HG03095 (cell line): ENCODE results near the gene ATG13.
"Not testable (repeated sequence)": the region's sequence is repeated elsewhere in the genome, so short reads cannot be mapped to it uniquely, and the experiment has no call there.

Experiments
- ATAC-seq: cut with Tn5 transposase; IDR thresholded peaks from one replicate; pipeline ENCODE4 v1.9.1; 2021; ENCODE audit warnings: moderate library complexity; ENCODE audit not compliant: unreplicated experiment

The ATG13 gene

GRCh38 chr11:46642627-46643335 is 25.4 kb downstream of the ATG13 start:
- no peak for ATAC-seq

GRCh38 chr11:46643531-46643930 is 26.2 kb downstream of the ATG13 start:
- ATAC-seq, result no peak

GRCh38 chr11:46643986-46644385 is 26.6 kb downstream of the ATG13 start:
- no peak for ATAC-seq

GRCh38 chr11:46649180-46649738 is 31.9 kb downstream of the ATG13 start:
- ATAC-seq, result no peak

GRCh38 chr11:46655631-46656030 is 38.3 kb downstream of the ATG13 start:
- ATAC-seq, result no peak

- ATAC-seq, result no peak
Observed at GRCh38 chr11:46657186-46657585, 39.8 kb downstream of the ATG13 start.

GRCh38 chr11:46658259-46658658 is 40.9 kb downstream of the ATG13 start:
- ATAC-seq, result no peak

- no peak for ATAC-seq
Observed at GRCh38 chr11:46659908-46660307, 42.6 kb downstream of the ATG13 start.

GRCh38 chr11:46661836-46662235 is 44.5 kb downstream of the ATG13 start:
- no peak for ATAC-seq

GRCh38 chr11:46662366-46662765 is 45.0 kb downstream of the ATG13 start:
- no peak for ATAC-seq

- ATAC-seq, result no peak
Observed at GRCh38 chr11:46663277-46663940, 46.1 kb downstream of the ATG13 start.

- no peak for ATAC-seq
Observed at GRCh38 chr11:46664612-46665011, 47.3 kb downstream of the ATG13 start.

GRCh38 chr11:46665356-46665755 is 48.0 kb downstream of the ATG13 start:
- ATAC-seq, result no peak

- no peak for ATAC-seq
Observed at GRCh38 chr11:46666516-46666915, 49.2 kb downstream of the ATG13 start.

GRCh38 chr11:46667043-46667481 is 49.7 kb downstream of the ATG13 start:
- no peak for ATAC-seq

GRCh38 chr11:46668480-46669085 is 51.2 kb downstream of the ATG13 start:
- ATAC-seq, result no peak

GRCh38 chr11:46669711-46670139 is 52.4 kb downstream of the ATG13 start:
- no peak for ATAC-seq

- not testable (repeated sequence) for ATAC-seq
Observed at GRCh38 chr11:46670521-46670920, 53.2 kb downstream of the ATG13 start.

- ATAC-seq, result no peak
Observed at GRCh38 chr11:46671958-46672315, 54.6 kb downstream of the ATG13 start.

- no peak for ATAC-seq
Observed at GRCh38 chr11:46672381-46672839, 55.1 kb downstream of the ATG13 start.

GRCh38 chr11:46673713-46674462 is 56.5 kb downstream of the ATG13 start:
- no peak for ATAC-seq
